OCI-LY3 (cell line): ENCODE data around the gene ZBTB9.

Experiments
- H2AFZ ChIP-seq: fragments of 200-600, 300-600 bp; shearing (Covaris generic); 2 replicates; pipeline ENCODE4 v1.6.0; 2014; ENCODE audit warnings: antibody characterized with exemption, low read depth, low read length
- H3K27ac ChIP-seq: fragments of 200-600, 300-600 bp; sonication (generic); 2 replicates; pipeline ENCODE4 v1.5.1; 2014; ENCODE audit warnings: mild to moderate bottlenecking, low read length, moderate library complexity, mixed read lengths
- H3K27me3 ChIP-seq: fragments of 200-600, 300-600 bp; sonication (generic); 2 replicates; pipeline ENCODE4 v1.6.1; 2014; ENCODE audit warnings: low read depth, low read length, mixed read lengths
- H3K36me3 ChIP-seq: fragments of 200-600, 300-600 bp; sonication (generic); replicated peaks from 2 replicates; pipeline ENCODE3; 2014; ENCODE audit warnings: low read depth, low read length, mixed read lengths
- H3K4me1 ChIP-seq: fragments of 300-600, 200-600 bp; sonication (generic); 2 replicates; pipeline ENCODE4 v1.6.1; 2014; ENCODE audit warnings: low read length, mixed read lengths
- H3K4me2 ChIP-seq: fragments of 200-600, 300-600 bp; sonication (generic); 2 replicates; pipeline ENCODE4 v1.6.1; 2014; ENCODE audit warnings: low read length, mixed read lengths
- H3K4me3 ChIP-seq: fragments of 300-600, 200-600 bp; sonication (generic); 2 replicates; pipeline ENCODE4 v1.5.1; 2014; ENCODE audit warnings: antibody characterized with exemption, mild to moderate bottlenecking, low read length, moderate library complexity
- H3K79me2 ChIP-seq: fragments of 300-600, 200-600 bp; shearing (Covaris generic); 2 replicates; pipeline ENCODE4 v1.6.1; 2014; ENCODE audit warnings: mild to moderate bottlenecking, low read length, mixed read lengths
- H3K9ac ChIP-seq: fragments of 300-600, 200-600 bp; shearing (Covaris generic); 2 replicates; pipeline ENCODE4 v1.6.0; 2014; ENCODE audit warnings: mild to moderate bottlenecking, low read length, moderate library complexity
- H3K9me3 ChIP-seq: fragments of 200-600, 300-600 bp; shearing (Covaris generic); 2 replicates; pipeline ENCODE4 v1.6.1; 2014; ENCODE audit warnings: low read length, mixed read lengths; ENCODE audit not compliant: insufficient read depth
- H4K20me1 ChIP-seq: fragments of 200-600, 300-600 bp; sonication (generic); 2 replicates; pipeline ENCODE4 v1.6.1; 2016; ENCODE audit warnings: low read length, mixed read lengths; ENCODE audit not compliant: insufficient read depth
- CTCF ChIP-seq: fragments of 200-600, 300-600 bp; sonication (generic); IDR thresholded peaks from 2 replicates; pipeline ENCODE4 v1.5.1; 2014; ENCODE audit warnings: antibody characterized with exemption, low read length, low read depth
- EZH2phosphoT487 ChIP-seq: fragments of 200-600 bp; shearing (Covaris generic); IDR thresholded peaks from 2 replicates; pipeline ENCODE4 v1.6.1; 2018; ENCODE audit warnings: antibody characterized with exemption, mixed run types, low read depth

ZBTB9 gene

GRCh38 chr6:33434961-33435360, 19.4 kb upstream of the ZBTB9 start:
- H3K9ac ChIP-seq: no peak overlapping the region
- no peak overlapping the region for H3K4me2 ChIP-seq

GRCh38 chr6:33437666-33438065, 16.7 kb upstream of the ZBTB9 start:
- Histone ChIP-seq H2AFZ (no peak overlapping the region), H3K79me2 (no peaks in the 10 kb centered on the region), H4K20me1 (no peaks in the 10 kb centered on the region), H3K4me3 (no peak overlapping the region), H3K27me3 (no peaks in the 10 kb centered on the region), H3K27ac (no peak overlapping the region), H3K9me3 (no peaks in the 10 kb centered on the region), H3K9ac (no peak overlapping the region), H3K4me2 (no peak overlapping the region), H3K36me3 (no peaks in the 10 kb centered on the region), H3K4me1 (no peaks in the 10 kb centered on the region)
- TF ChIP-seq CTCF: no peak
- TF ChIP-seq EZH2phosphoT487: no peak

More at GRCh38 chr6:33434961-33435360, 19.4 kb upstream of the ZBTB9 start:
- no peak for TF ChIP-seq EZH2phosphoT487
- no peak for TF ChIP-seq CTCF
- Histone ChIP-seq H3K4me3 (no peak overlapping the region), H3K36me3 (no peaks in the 10 kb centered on the region), H3K4me1 (peaks cover 23% of the 10 kb centered on the region), H4K20me1 (no peaks in the 10 kb centered on the region), H2AFZ (no peak overlapping the region), H3K9me3 (no peaks in the 10 kb centered on the region), H3K27ac (no peak overlapping the region), H3K79me2 (no peaks in the 10 kb centered on the region), H3K27me3 (no peaks in the 10 kb centered on the region)

- Histone ChIP-seq H3K36me3 (no peaks in the 10 kb centered on the region), H3K9ac (no peak overlapping the region), H3K27me3 (no peaks in the 10 kb centered on the region), H3K4me2 (no peak overlapping the region), H3K4me1 (no peaks in the 10 kb centered on the region), H2AFZ (no peak overlapping the region), H3K4me3 (no peak overlapping the region), H3K79me2 (no peaks in the 10 kb centered on the region), H3K9me3 (no peaks in the 10 kb centered on the region), H3K27ac (no peak overlapping the region), H4K20me1 (no peaks in the 10 kb centered on the region)
- TF ChIP-seq CTCF (no peak), EZH2phosphoT487 (no peak)
Measured at GRCh38 chr6:33438978-33439594, 15.3 kb upstream of the ZBTB9 start.

GRCh38 chr6:33439956-33440648, 14.3 kb upstream of the ZBTB9 start:
- Histone ChIP-seq H2AFZ (no peak overlapping the region), H3K4me2 (no peak overlapping the region), H3K4me1 (no peaks in the 10 kb centered on the region), H3K9ac (no peak overlapping the region), H3K27me3 (no peaks in the 10 kb centered on the region), H3K79me2 (no peaks in the 10 kb centered on the region), H3K4me3 (no peak overlapping the region), H4K20me1 (no peaks in the 10 kb centered on the region), H3K27ac (no peak overlapping the region), H3K9me3 (no peaks in the 10 kb centered on the region), H3K36me3 (no peaks in the 10 kb centered on the region)
- TF ChIP-seq CTCF (no peak), EZH2phosphoT487 (no peak)
